ENCODE measurements around the gene MED16.
"Not testable (repeated sequence)": the region's sequence is repeated elsewhere in the genome, so short reads cannot be mapped to it uniquely, and the experiment has no call there.

Gene MED16

DNA sequence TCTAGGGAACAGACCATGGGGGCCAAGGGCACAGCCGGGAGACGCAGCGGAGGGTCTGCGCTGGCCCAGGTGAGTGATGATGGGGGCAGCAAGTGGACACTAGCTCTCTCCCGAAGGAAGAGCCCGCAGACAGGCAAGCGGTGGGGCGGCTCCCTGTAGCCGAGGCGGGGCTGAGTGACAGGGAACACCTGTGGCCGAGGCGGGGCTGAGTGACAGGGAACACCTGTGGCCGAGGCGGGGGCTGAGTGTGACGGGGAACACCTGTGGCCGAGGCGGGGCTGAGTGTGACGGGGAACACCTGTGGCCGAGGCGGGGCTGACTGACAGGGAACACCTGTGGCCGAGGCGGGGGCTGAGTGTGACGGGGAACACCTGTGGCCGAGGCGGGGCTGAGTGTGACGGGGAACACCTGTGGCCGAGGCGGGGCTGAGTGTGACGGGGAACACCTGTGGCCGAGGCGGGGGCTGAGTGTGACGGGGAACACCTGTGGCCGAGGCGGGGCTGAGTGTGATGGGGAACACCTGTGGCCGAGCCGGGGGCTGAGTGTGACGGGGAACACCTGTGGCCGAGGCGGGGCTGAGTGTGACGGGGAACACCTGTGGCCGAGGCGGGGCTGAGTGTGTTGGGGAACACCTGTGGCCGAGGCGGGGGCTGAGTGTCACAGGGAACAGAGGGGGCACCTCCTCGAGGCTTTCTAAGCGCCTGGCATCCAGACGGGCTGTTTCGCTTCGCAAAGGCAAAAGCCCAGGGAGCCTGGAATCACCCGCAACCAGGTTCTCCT, 1.4 kb downstream of the MED16 start:
- DNase-seq (ENCODE audit: low read depth in 2 of 2, low spot score in 1 of 2) = not testable (repeated sequence)

DNA sequence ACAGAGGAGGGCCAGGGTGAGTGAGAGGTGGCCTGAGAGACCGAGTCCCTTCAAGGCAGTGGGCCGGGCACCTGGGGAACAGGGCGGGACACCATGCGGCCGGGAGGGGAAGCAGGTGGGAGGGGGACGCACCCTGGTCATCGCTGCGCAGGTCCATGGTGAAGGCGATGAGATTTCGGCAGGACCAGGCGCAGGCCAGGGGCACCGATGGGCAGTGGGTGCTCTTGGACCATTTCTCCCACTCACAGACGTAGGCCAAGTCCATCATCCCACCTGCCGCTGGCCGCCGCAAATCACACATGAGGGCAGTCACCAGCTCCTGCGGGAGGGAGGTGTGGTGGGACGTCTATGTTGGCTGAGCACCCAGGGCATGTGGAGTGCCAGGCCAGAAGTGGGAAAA, 2.2 kb downstream of the MED16 start:
- DNase-seq (ENCODE audit: low read depth in 2 of 2, low spot score in 1 of 2) = no peak

DNA sequence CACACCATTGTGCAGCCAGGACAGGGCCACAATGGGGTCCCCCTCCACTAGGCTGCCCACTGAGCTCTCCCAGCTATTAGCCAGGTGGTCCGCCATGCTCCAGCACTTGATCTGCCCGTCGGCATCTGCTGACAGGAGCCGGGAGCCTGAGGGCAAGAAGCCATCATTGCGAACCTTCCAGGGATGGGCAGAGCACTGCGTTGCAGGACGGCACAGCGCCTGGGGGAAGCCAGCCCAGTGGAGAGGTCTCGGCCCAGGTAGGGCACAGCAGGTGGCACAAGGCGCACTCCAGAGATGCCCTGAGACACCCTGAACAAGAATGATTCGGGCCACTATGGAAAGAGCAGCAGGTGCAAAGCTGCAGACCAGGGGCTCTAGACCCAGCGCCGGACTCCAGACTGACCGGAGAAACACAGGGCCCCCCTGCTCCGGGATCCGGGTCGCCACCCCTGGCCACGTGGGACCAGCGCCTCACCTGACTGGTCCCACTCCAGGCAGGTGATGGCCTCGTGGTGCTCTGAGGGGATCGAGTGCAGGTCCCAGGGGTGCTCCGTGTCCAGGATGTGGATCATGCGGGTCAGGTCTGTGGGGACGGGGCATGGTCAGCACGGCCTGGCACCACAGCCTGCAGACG, 3.2 kb downstream of the MED16 start:
- no peak for DNase-seq (ENCODE audit: low read depth in 2 of 2, low spot score in 1 of 2)

DNA sequence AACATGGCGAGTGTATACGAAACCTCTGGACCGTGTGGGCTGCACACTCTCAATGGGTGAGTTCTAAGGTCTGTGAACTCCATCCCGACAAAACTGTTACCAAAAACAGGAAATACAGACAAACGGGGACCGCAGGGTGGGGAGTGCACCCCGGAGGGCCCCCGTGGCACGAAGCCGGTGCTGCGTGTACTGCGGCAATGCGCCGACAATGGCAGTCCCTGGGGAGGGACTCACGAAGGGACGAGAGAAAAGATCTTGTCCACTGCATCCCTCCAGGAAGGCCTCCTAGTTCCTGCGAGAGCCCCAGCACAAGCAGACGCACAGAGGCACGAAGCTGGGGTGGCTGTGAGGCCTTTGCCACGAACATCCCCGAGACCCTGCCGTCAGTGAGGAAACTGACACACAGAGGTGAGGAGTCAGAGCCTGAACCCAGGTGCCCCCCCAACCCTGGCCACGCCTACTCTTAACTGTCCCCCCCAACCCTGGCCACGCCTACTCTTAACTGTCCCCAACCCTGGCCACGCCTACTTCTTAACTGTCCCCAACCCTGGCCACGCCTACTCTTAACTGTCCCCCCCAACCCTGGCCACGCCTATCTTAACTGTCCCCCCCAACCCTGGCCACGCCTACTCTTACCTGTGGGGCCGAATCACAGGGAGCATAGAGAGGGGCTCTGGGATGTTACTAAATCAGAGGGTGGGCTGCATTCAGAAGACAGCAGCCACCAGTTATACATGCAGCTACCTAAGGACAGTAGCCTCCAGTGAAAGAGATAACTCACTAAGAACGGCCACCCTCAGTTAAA, 4.2 kb downstream of the MED16 start:
- peak in 1 of 2 donors; percentile 52 for DNase-seq (ENCODE audit: low read depth in 2 of 2, low spot score in 1 of 2)

DNA sequence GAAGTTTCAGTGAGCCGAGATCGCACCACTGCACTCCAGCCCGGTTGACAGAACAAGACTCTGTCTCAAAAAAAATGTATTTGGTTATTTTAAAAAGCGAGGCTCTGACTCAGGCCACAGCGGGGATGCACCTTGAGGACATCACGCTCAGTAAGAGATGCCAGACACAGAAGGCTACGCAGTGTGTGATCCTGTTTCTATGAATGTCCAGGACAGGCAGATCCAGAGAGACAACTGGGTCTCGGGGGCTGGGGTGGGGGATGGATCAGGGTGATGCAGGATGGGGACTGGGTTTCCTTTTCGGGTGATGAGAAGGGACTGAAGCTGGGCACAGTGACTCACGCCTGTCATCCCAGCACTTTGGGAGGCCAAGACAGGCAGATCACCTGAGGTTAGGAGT, 5.4 kb downstream of the MED16 start:
- no peak for DNase-seq (ENCODE audit: low read depth in 2 of 2, low spot score in 1 of 2)

DNA sequence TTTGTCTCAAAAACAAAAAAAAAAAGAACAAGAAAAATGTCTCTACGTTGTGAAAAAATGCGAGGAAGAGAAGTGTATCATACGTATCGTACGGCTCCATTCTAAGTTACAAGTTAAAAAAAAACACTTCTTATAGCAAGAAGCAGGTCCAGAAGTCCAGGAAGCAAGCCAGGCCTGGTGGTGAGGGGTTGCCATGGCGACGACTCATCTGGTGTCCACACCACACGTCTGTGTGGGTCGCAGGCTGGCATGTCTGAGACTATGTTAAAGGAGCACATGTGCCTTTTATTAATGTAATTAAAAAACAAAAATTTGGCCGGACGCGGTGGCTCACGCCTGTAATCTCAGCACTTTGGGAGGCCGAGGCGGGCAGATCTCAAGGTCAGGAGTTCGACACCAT, 5.9 kb downstream of the MED16 start:
- DNase-seq (ENCODE audit: low read depth in 2 of 2, low spot score in 1 of 2) = no peak

DNA sequence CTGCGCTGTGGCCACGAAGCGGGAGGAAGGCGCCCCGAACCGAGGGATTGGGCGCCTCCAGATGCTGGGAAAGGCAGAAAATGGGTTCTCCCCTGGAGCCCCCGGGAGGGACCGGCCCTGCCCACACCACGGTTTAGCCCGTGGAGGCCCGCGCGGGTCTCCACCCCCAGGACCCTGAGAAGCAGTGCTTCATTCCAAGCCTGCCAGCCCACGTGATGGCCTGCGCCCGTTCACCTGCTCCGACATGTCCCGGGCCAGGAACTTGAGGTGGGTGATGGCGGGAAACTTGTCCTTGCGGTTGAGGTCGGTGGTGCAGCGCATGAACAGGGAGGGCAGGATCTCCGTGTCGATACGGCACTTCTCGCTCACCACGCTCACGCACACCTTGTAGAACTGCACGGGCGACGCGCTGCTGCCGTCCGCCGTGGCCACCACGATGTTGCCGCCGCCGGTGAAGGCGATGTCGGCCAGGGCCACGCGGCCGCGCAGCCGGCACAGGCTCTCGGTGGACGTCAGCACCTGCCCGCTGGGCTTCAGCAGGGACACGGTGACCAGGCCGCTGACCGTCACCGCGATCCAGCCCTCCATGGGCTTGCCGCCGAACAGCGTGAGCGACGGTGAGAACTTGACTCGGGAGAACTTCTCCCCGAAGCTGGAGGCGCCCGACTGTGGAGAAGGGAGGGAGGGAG, 7.3 kb downstream of the MED16 start:
- DNase-seq (ENCODE audit: low read depth in 2 of 2, low spot score in 1 of 2) = no peak

DNA sequence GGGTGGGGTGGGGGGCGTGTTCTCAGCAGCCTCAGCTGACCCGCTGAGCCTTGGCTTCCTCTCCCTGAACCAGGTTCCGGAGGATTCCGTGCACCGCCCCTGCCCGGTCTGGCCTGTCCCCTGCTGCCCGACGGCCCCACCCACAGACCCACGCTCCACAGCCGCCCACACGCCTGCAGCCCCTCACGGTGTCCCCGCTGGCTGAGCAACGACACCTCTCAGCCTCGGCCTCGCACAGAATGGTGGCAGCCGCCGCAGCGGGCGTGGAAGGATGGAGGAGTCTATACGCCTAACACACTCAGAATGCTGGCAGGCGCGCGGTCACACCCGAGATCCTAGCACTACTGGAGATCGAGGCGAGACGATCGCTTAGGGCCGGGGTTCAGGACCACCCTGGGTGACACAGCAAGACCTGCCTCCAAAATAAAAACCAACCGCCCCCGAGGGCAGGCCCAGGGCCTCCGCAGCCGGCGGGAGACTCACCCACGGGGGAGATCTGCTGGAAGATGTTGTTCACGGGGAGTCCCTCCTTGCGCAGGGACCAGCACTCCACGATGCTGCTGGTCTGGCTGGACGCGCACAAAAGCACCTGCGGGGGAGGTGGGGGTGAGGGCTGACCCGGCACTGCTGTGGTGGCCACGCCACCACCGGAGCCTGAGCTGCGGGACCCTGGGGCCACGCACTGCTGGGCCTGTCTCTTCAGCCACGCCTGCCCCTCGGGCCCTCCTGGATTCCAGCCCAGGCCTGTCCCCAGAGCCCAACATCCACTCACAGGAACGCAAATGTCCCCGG, 8.4 kb downstream of the MED16 start:
- no peak for DNase-seq (ENCODE audit: low read depth in 2 of 2, low spot score in 1 of 2)

DNA sequence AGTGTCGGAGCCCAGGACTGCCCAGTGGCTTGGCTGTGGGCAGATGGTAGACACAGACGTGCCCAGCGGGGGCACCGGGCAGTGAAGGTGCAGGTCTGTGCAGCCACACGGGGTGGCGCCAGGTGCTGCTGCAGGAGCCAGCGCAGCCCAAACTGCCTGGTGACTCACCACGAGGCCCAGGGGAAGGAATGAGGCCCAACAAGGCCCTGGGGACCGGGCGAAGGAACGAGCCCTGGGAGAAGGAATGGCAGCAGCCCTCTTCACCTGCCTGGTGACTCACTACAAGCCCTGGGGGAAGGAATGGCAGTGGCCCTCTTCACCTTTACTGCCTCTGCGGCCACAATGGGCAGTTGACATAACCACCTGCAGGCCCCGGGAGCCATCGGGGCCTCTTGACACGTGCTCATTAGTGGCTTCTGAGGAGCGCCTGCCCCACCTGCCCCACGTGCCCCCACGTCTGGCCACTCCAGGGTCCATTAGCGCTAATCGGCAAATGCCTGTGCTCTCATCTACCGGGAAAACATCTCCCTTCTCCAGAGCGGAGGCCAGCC, 9.3 kb downstream of the MED16 start:
- no peak for DNase-seq (ENCODE audit: low read depth in 2 of 2, low spot score in 1 of 2)

DNA sequence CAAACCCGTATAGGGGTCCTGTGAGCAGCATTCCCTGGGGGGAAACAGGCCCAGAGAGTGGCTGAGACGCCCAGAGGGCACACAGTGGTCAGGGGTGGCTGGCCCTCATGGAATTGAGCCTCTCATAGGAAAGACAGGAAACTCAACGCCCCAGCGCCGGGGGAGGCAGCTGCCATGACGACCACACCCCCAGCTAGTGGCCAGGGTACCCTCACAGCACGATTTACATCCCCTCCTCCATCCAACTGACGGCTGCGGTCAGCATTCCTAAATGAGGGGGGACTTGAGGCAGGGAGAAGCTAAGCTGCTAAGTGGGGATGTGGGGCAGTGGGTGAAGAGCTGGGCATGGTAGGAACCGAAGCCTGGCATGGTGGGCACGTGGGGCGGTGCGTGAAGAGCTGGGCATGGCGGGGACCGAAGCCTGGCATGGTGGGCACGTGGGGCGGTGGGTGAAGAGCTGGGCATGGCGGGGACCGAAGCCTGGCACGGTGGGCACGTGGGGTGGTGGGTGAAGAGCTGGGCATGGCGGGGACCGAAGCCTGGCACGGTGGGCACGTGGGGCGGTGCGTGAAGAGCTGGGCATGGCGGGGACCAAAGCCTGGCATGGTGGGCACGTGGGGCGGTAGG, 10.0 kb downstream of the MED16 start:
- DNase-seq (ENCODE audit: low read depth in 2 of 2, low spot score in 1 of 2) = no peak

DNA sequence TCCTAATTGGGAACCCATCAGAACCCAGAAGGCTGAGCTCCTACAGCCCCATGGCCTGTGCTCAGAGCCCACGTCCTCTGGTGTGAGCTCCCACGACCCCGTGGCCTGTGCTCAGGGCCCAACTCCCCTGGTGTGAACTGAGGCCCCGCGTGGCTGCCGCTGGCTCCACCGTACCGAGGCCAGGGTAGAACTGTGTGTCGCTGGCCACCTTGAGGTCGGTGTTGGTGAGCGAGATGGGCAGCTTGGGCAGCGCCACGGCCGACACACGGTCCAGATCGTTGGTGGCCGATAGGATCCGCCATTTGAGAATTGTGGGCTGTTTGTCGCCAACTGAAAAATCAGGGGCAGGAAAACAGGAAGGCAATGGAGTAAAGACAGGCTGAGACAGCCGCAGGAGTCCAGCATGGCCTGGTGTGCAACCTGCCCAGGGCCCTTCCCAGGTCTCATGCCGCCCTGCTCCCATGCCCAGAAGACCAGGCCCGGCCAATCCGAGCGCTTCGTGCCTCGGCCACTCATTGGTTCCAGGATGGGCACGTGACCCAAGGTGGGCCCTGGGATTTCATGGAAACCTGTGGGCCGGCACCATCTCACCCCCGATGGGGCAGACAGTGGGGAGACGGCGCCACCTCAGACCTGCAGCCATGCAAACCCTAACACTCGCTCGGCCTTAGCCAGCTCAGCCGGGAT, 11.5 kb downstream of the MED16 start:
- DNase-seq (ENCODE audit: low read depth in 2 of 2, low spot score in 1 of 2) = no peak

DNA sequence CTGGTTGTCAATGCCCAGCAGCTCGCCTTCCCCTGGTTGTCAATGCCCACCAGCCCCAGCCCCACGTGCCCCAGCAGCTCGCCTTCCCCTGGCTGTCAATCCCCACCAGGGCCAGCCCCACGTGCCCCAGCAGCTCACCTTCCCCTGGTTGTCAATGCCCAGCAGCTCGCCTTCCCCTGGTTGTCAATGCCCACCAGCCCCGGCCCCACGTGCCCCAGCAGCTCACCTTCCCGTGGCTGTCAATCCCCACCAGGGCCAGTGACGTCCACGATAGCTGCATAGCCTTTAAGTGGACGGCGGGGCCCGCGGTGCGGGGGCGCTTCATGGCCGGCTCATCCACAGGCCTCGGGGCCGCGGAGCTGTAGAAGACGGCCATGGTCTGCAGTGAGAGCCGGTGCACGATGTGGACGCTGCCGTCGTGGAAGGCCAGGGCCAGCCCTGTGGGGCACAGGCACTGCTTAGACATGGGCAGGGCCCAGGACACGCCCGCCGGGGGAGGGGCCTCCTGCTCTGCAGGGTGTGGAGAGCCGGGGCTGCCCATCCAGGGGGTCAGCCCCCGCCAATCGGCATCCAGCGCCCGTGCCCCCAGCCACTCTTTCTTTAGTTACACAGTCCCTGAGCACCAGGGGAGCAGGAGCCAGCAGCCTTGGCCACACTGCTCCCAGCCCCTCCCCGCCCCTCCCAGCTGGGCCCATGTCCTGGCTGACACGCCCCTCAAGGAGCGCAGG, 13.1 kb downstream of the MED16 start:
- DNase-seq (ENCODE audit: low read depth in 2 of 2, low spot score in 1 of 2) = no peak

DNA sequence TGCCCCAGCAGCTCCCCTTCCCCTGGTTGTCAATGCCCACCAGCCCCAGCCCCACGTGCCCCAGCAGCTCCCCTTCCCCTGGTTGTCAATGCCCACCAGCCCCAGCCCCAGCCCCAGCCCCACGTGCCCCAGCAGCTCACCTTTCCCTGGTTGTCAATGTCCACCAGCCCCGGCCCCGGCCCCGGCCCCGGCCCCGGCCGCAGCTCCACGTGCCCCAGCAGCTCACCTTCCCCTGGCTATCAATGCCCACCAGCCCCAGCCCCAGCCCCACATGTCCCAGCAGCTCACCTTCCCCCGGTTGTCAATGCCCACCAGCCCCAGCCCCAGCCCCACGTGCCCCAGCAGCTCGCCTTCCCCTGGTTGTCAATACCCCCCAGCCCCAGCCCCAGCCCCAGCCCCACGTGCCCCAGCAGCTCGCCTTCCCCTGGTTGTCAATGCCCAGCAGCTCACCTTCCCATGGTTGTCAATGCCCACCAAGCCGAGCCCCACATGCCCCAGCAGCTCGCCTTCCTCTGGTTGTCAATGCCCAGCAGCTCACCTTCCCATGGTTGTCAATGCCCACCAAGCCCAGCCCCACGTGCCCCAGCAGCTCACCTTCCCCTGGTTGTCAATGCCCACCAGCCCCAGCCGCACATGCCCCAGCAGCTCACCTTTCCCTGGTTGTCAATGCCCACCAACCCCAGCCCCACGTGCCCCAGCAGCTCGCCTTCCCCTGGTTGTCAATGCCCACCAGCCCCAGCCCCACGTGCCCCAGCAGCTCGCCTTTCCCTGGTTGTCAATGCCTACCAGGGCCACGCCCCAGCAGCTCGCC, 14.0 kb downstream of the MED16 start:
- not testable (repeated sequence) for DNase-seq (ENCODE audit: low read depth in 2 of 2, low spot score in 1 of 2)

DNA sequence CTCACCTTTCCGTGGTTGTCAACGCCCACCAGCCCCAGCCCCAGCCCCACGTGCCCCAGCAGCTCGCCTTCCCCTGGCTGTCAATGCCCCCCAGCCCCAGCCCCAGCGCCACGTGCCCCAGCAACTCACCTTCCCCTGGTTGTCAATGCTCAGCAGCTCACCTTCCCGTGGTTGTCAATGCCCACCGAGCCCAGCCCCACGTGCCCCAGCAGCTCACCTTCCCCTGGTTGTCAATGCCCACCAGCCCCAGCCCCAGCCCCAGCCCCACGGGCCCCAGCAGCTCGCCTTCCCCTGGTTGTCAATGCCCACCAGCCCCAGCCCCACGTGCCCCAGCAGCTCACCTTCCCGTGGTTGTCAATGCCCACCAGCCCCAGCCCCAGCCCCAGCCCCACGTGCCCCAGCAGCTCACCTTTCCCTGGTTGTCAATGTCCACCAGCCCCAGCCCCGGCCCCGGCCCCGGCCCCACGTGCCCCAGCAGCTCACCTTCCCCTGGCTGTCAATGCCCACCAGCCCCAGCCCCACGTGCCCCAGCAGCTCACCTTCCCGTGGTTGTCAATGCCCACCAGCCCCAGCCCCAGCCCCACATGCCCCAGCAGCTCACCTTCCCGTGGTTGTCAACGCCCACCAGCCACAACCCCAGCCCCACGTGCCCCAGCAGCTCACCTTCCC, 14.9 kb downstream of the MED16 start:
- DNase-seq (ENCODE audit: low read depth in 2 of 2, low spot score in 1 of 2) = not testable (repeated sequence)

DNA sequence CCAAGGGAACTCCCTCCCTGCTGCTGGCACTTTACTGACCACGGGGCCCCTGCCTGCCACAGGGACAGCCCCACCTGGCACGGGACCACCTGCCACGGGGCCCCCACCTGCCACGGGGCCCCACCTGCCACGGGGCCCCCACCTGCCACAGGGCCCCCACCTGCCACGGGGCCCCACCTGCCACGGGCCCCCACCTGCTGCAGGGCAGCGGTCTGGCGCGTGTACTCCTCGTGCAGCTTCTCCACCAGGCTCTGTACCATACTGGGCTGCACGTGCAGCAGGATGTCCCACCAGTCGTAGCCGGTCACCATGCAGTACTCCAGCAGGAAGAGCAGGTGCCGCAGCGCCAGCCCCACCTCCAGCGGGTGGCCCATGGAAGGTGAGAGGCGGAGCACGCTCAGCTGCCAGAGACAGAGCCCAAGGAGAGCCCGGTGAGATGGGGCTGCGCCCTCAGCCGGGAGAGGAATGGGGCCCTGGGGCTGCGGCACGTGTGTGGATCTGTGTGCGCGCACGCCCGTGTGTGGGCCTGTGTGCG, 16.1 kb downstream of the MED16 start:
- DNase-seq (ENCODE audit: low read depth in 2 of 2, low spot score in 1 of 2) = no peak

DNA sequence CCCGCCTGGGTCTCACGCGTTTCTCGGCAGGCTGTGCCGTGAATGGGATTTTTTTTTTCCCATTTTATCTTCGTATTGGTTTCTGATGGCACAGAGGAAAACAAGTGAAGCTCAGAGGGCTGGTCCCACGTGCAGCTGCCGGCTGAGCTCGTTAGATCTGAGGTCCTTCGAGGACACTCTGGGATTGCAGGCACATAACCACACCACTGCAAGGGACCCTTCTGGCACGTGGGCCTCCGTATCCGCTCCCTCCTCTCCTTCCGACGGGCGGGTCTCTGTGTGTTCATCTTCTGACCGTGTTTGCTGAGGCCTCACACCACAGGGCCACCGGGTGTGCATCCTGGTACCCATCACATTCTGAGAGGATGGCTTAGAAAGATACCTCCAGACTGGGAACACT, 16.9 kb downstream of the MED16 start:
- no peak for DNase-seq (ENCODE audit: low read depth in 2 of 2, low spot score in 1 of 2)

DNA sequence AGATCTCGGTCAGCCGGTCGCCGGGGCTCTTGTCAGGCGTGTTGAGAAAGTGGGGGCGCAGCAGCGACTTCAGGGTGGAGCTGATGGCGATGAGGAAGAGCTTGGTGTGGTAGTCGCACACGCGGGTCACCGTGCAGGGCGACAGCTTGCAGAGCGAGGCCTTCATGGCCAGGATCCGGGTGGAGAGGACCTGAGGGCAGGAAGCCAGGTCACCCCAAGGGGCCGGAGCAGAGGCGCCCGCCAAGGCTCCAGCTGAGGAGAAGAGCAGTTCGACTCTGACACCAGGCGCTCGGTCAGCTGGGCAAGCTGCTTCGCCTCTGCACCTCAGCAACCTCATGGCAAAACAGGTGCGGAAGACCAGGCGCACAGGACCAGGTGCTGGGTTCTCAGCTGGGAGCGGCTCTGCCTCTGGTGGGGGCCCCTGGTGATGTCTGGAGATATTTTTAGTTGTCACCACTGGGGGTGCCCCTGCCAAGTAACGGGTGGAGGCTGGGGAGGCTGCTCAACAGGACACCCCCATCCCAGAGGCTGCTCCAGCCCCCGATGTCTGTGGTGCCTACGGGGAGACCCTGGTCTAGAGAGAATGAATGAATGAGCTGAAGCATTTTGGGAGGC, 17.6 kb downstream of the MED16 start:
- no peak for DNase-seq (ENCODE audit: low read depth in 2 of 2, low spot score in 1 of 2)
